Right lobe of liver (tissue), 4 donors: ENCODE measurements around the gene CCDC38.

Source experiments
- POLR2A ChIP-seq: fragments of 450-650 bp; IDR thresholded peaks from one replicate; pipeline ENCODE4 v1.6.1; 2017; ENCODE audit warnings: antibody characterized with exemption, mild to moderate bottlenecking
- TF ChIP-seq, protein P1 (sequence below), 4 donors: fragments of 200-600 bp in 3 of 4; fragments of 450-650 bp in 1 of 4; IDR thresholded peaks; one replicate each; pipeline versions ENCODE4 v1.5.1 to v1.8.0; 2016 to 2022; ENCODE audit warnings: antibody characterized with exemption in 4 of 4, mild to moderate bottlenecking in 2 of 4
- donor health status: DM: no; HTN: no; CAD: no.
- donor health status: DM: no; HTN: no; CAD: no.
- donor health status: DM: no; HTN: yes; CAD: no.

- TF ChIP-seq, protein P1, sequence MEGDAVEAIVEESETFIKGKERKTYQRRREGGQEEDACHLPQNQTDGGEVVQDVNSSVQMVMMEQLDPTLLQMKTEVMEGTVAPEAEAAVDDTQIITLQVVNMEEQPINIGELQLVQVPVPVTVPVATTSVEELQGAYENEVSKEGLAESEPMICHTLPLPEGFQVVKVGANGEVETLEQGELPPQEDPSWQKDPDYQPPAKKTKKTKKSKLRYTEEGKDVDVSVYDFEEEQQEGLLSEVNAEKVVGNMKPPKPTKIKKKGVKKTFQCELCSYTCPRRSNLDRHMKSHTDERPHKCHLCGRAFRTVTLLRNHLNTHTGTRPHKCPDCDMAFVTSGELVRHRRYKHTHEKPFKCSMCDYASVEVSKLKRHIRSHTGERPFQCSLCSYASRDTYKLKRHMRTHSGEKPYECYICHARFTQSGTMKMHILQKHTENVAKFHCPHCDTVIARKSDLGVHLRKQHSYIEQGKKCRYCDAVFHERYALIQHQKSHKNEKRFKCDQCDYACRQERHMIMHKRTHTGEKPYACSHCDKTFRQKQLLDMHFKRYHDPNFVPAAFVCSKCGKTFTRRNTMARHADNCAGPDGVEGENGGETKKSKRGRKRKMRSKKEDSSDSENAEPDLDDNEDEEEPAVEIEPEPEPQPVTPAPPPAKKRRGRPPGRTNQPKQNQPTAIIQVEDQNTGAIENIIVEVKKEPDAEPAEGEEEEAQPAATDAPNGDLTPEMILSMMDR (IDR thresholded peaks at IDR 0.05), result no peak
- no peak for TF ChIP-seq POLR2A
These were observed 59.5 kb downstream of the CCDC38 start for GRCh38 chr12:95882873-95883272.
